ENCODE results near the gene MTMR11. TPM values are rescaled to one million over a fixed set of nuclear protein-coding genes. Genes with fewer than 3 reads are reported as not detected.
"Not testable (repeated sequence)": the region's sequence is repeated elsewhere in the genome, so short reads cannot be mapped to it uniquely, and the experiment has no call there.

Gene MTMR11
- polyA plus RNA-seq = not detected

GRCh38 chr1:149936170-149936991 is at the start of gene MTMR11:
MTMR11 (minus strand) TSS chr1:149936879; CDS start chr1:149936647, 232 bp downstream.
- Mint-ChIP-seq H3K27me3 (peaks cover 6% of the 10 kb centered on the region), H3K9me3 (no peaks in the 10 kb centered on the region), H3K4me1 (peaks cover 0 to 4% (median 2%) of the 10 kb centered on the region in 3 donors), H3K36me3 (no peaks in the 10 kb centered on the region), H3K27ac (peak within 1 kb of the TSS in 1 of 3 donors; percentile 94), H3K4me3 (no peak within 1 kb of the TSS)

DNA sequence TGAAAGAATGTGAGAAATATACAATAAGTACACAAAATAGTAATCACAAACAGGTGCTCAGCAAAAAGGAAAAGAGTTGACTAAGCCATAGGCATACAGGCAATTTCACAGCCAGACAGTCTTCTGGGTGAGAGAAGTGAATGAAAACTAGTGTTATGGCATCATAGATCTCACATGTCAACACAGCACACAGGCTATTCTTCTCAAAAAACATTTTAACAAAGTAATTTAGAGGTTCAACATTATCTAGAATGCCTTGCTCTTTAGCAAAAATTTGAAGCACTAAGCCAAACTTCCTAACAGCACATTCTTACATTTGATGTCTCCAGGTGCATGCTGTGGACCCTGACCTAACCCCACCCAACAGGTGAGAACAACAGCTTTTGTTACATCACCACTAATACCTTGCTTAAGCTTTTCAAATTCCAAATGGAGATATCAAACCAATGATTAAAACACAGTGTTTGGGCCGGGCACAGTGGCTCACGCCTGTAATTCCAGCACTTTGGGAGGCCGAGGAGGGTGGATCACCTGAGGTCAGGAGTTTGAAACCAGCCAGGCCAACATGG is 43.4 kb upstream of the MTMR11 start:
- Mint-ChIP-seq H3K27ac (no peak overlapping the region), H3K36me3 (peaks cover 8% of the 10 kb centered on the region), H3K9me3 (no peaks in the 10 kb centered on the region), H3K4me1 (peaks cover 2 to 7% (median 6%) of the 10 kb centered on the region in 3 donors), H3K4me3 (no peak overlapping the region), H3K27me3 (no peaks in the 10 kb centered on the region)

GRCh38 chr1:149979245-149979971 is 42.7 kb upstream of the MTMR11 start:
- Mint-ChIP-seq H3K36me3 (peaks cover 8% of the 10 kb centered on the region), H3K4me3 (no peak overlapping the region), H3K9me3 (no peaks in the 10 kb centered on the region), H3K4me1 (peaks cover 2 to 7% (median 6%) of the 10 kb centered on the region in 3 donors), H3K27me3 (no peaks in the 10 kb centered on the region), H3K27ac (no peak overlapping the region)

DNA sequence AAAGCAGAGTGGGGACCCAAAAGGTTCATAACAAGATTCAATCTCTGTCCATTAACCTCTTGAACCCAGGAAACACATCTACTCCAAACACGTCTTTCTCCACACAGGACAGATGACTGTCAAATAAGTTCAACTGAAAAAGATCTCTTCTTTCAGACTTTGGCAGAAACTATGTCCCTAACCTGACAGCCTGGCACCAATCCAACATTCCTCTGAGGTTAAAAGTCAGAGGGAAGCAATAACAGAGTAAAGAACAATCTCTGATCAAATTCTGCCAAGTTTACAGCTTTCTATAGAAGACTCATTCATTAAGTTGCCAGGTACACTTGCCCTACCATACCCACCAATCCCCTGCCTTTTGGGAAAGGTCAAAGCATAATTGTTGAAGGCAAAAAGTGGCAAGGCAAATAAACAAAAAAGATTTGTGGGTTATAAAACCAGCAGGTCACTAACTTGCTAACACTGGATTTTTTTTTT is 41.9 kb upstream of the MTMR11 start:
- Mint-ChIP-seq H3K27me3 (no peaks in the 10 kb centered on the region), H3K9me3 (no peaks in the 10 kb centered on the region), H3K4me1 (peaks cover 2 to 7% (median 6%) of the 10 kb centered on the region in 3 donors), H3K36me3 (peaks cover 8% of the 10 kb centered on the region), H3K27ac (no peak overlapping the region), H3K4me3 (no peak overlapping the region)

DNA sequence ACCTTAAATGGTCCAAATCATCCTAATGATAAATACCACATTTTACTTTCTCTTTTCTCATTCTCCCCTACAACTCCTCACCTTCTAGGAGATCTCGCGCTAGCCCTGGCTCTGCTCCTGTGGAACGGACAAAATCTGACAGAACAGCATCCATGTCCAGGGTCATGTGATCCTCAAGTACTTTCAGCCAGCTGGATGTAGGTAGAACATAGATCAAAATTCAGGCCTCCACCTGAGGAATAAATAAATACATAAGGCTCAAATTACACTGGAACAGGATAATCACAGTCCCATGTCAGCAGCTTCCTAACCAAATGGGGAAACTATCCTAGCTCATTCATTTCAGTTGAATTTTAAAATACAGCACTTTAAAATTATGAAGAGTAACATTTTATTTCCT is 40.7 kb upstream of the MTMR11 start:
- Mint-ChIP-seq H3K4me1 (peaks cover 2 to 7% (median 6%) of the 10 kb centered on the region in 3 donors), H3K4me3 (no peak overlapping the region), H3K27ac (no peak overlapping the region), H3K9me3 (no peaks in the 10 kb centered on the region), H3K27me3 (no peaks in the 10 kb centered on the region), H3K36me3 (peaks cover 8% of the 10 kb centered on the region)

- Mint-ChIP-seq H3K27ac (no peak overlapping the region), H3K4me1 (peaks cover 0 to 10% (median 4%) of the 10 kb centered on the region in 3 donors), H3K4me3 (no peak overlapping the region), H3K9me3 (no peaks in the 10 kb centered on the region), H3K27me3 (no peaks in the 10 kb centered on the region), H3K36me3 (peaks cover 8% of the 10 kb centered on the region)
These were observed 35.9 kb upstream of the MTMR11 start for GRCh38 chr1:149972547-149972946.

DNA sequence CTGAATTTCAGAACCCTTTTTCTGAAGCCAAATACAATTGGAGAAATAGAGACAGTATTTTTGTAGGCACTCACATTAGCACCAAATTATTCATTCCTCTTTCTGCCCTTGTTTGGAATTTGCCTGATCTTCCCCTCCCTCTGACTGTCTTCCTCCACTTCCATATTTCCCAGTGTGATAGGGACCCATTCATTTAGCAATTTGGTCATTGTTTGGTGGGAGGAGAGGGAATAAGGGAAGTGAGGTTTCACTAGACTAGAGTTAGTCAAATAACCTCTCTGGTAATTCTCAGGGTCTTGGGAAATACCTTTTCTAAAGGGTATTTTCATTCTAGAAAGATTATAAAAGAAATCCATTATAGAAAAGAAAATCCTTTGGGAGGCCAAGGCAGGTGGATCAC is 31.0 kb upstream of the MTMR11 start:
- no peaks in the 10 kb centered on the region for H3K27me3 Mint-ChIP-seq
- peaks cover 0 to 4% (median 0%) of the 10 kb centered on the region in 3 donors for H3K4me1 Mint-ChIP-seq
- H3K36me3 Mint-ChIP-seq = peaks cover 5% of the 10 kb centered on the region
- no peak overlapping the region for H3K27ac Mint-ChIP-seq
- no peaks in the 10 kb centered on the region for H3K9me3 Mint-ChIP-seq
- no peak overlapping the region for H3K4me3 Mint-ChIP-seq

DNA sequence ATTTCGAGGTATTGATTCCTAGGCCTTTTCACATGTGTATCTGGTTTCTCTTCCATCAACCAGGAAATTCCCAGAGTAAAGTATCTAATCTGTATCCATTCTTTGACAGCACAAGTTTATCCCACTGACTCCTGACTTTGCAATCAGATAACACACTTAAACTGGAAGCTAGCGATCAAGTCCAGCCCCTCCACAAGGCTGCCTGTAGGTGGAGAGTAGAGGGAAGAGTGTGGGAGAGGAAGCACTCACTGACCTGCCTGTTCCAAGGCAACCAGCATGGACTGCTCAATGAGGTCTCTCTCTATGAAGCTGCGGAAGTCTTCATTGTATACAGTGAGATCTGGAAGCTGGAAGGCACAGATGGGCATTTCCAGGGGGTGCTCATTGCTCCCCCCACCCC is 30.4 kb upstream of the MTMR11 start:
- Mint-ChIP-seq H3K36me3 (peaks cover 5% of the 10 kb centered on the region), H3K4me1 (peaks cover 3 to 5% (median 4%) of the 10 kb centered on the region in 3 donors), H3K4me3 (no peak overlapping the region), H3K27ac (no peak overlapping the region), H3K9me3 (no peaks in the 10 kb centered on the region), H3K27me3 (no peaks in the 10 kb centered on the region)

DNA sequence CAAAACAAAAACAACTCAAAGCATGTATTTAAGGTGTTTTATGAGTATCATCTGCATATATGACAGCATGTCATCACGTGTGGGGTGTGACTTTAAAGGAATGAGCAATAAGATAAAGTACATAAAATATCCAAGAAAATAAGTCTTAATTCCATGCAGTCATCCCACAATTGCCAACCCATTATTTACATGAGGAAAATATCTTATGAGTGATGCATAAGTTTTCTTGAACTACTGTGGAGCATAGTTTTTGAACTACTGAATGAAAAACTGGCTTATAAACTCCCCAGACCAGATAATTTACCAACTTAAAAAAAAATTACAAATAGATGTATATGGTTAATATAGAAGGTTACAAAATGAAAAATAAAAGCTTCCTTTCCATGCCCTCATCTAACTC is 29.7 kb upstream of the MTMR11 start:
- H3K9me3 Mint-ChIP-seq = no peaks in the 10 kb centered on the region
- no peak overlapping the region for H3K4me3 Mint-ChIP-seq
- H3K4me1 Mint-ChIP-seq = peaks cover 3 to 10% (median 5%) of the 10 kb centered on the region in 3 donors
- no peaks in the 10 kb centered on the region for H3K27me3 Mint-ChIP-seq
- H3K36me3 Mint-ChIP-seq = peaks cover 5% of the 10 kb centered on the region
- no peak overlapping the region for H3K27ac Mint-ChIP-seq

GRCh38 chr1:149965440-149965839 is 28.8 kb upstream of the MTMR11 start:
- peaks cover 2% of the 10 kb centered on the region for H3K36me3 Mint-ChIP-seq
- no peaks in the 10 kb centered on the region for H3K27me3 Mint-ChIP-seq
- no peaks in the 10 kb centered on the region for H3K9me3 Mint-ChIP-seq
- no peak overlapping the region for H3K4me3 Mint-ChIP-seq
- H3K4me1 Mint-ChIP-seq = peaks cover 2 to 11% (median 5%) of the 10 kb centered on the region in 3 donors
- H3K27ac Mint-ChIP-seq = peak overlapping the region in 1 of 3 donors; percentile 54

DNA sequence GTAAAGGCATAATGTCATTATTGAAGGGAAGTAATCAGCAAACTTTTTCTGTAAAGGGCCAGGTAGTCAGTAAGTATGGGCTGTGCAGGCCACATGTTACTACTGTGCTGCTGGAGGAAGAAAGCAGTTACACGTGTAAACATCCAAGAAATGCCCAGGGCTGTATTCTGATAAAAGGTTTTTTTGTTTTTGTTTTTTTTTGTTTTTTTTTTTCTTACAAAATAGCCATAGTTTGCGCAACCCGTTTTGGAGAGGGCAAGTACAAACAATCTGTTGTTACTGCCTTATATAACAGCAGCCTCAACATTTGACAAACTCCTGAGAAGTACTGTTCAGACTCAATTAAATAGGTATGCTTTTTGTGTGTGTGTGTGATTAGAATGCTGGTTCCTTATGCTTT is 26.7 kb upstream of the MTMR11 start:
- H3K9me3 Mint-ChIP-seq = no peaks in the 10 kb centered on the region
- H3K4me1 Mint-ChIP-seq = peaks cover 2 to 11% (median 5%) of the 10 kb centered on the region in 3 donors
- no peak overlapping the region for H3K4me3 Mint-ChIP-seq
- H3K27ac Mint-ChIP-seq = no peak overlapping the region
- peaks cover 5% of the 10 kb centered on the region for H3K36me3 Mint-ChIP-seq
- no peaks in the 10 kb centered on the region for H3K27me3 Mint-ChIP-seq

- Mint-ChIP-seq H3K9me3 (no peaks in the 10 kb centered on the region), H3K27me3 (no peaks in the 10 kb centered on the region), H3K4me3 (no peak overlapping the region), H3K4me1 (peaks cover 2 to 11% (median 5%) of the 10 kb centered on the region in 3 donors), H3K36me3 (peaks cover 5% of the 10 kb centered on the region), H3K27ac (no peak overlapping the region)
These were observed 26.1 kb upstream of the MTMR11 start for GRCh38 chr1:149962736-149963135.

- H3K9me3 Mint-ChIP-seq = no peaks in the 10 kb centered on the region
- H3K27me3 Mint-ChIP-seq = no peaks in the 10 kb centered on the region
These were observed 25.5 kb upstream of the MTMR11 start for GRCh38 chr1:149962039-149962647.

DNA sequence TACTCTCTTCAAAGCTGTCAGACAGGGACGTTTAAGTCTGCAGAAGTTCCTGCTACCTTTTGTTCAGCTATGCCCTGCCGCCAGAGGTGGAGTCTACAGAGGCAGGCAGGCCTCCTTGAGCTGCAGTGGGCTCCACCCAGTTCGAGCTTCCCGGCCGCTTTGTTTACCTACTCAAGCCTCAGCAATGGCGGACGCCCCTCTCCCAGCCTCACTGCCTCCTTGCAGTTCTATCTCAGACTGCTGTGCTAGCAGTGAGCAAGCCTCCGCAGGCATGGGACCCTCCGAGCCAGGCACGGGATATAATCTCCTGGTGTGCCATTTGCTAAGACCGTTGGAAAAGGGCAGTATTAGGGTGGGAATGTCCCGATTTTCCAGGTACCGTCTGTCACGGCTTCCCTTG is 20.9 kb upstream of the MTMR11 start:
- H3K27me3 Mint-ChIP-seq, H3K4me3 Mint-ChIP-seq, H3K9me3 Mint-ChIP-seq, H3K27ac Mint-ChIP-seq, H3K36me3 Mint-ChIP-seq: not testable (repeated sequence)
- H3K4me1 Mint-ChIP-seq = peaks cover 2 to 11% (median 5%) of the 10 kb centered on the region in 3 donors

More at GRCh38 chr1:149962039-149962647, 25.5 kb upstream of the MTMR11 start:
- Mint-ChIP-seq H3K36me3 (peaks cover 5% of the 10 kb centered on the region), H3K27ac (no peak overlapping the region), H3K4me1 (peaks cover 2 to 11% (median 5%) of the 10 kb centered on the region in 3 donors), H3K4me3 (no peak overlapping the region)

GRCh38 chr1:149949911-149950310 is 13.2 kb upstream of the MTMR11 start:
- Mint-ChIP-seq H3K36me3 (no peaks in the 10 kb centered on the region), H3K9me3 (no peaks in the 10 kb centered on the region), H3K4me1 (no peaks in the 10 kb centered on the region), H3K27me3 (no peaks in the 10 kb centered on the region), H3K4me3 (no peak overlapping the region), H3K27ac (no peak overlapping the region)

All from IgD-negative memory B cell (primary cell).